ENCODE results near the gene TP53INP2. TPM values are rescaled to one million over a fixed set of nuclear protein-coding genes. Genes with fewer than 3 reads are reported as not detected.
"Not testable (repeated sequence)": the region's sequence is repeated elsewhere in the genome, so short reads cannot be mapped to it uniquely, and the experiment has no call there.

The TP53INP2 gene
- total and polyA plus RNA-seq, 2 of the 8 experiments (the other 6 are each of a cell fraction or from before 2014, with no cell fraction given) = 2.4 to 4.8 TPM

DNA sequence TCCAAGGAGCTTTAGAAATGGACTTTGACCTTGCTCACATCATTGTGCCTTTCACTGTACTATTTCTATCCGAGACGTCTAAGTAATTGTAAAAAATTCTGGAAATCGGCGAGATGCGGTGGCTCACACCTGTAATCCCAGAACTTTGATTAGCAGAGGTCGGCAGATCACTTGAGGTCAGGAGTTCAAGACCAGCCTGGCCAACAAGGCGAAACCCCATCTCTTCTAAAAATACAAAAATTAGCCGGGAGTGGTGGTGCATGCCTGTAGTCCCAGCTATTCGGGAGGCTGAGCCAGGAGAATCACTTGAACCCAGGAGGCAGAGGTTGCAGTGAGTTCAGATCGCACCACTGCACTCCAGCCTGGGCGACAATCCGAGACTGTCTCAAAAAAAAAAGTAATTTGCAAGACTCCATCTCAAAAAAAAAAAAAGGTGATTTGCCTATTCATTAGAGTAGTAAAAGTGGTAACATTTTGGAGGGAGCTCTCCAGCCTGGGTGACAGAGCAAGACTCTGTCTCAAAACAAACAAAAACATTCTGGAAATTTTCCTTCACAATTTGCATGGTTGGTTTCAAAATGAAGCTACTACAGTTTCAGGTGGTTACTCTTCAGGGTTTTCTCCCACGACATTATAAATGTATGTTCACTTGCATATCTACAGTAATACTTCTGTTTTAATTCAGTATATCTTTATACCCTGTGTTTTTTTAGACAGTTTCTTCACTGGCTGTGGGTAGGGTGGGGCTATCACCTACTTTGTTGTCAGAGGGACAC lies 15.3 kb downstream of the TP53INP2 start:
- FAIRE-seq; H3K4me2 ChIP-seq (ENCODE audit: insufficient read depth in 1 of 2, low read depth in 2 of 2, low read length in 2 of 2); DNase-seq (ENCODE audit: low read depth in 1 of 2, low spot score in 2 of 2); H2AFZ ChIP-seq (ENCODE audit: low read length); H3K79me1 ChIP-seq (ENCODE audit: low read depth, low read length); H3K14ac ChIP-seq (ENCODE audit: insufficient read length); H2BK15ac ChIP-seq (ENCODE audit: low read length); H2BK12ac ChIP-seq (ENCODE audit: low read depth, low read length); H3K79me2 ChIP-seq (ENCODE audit: control insufficient read depth in 1 of 2, insufficient read depth in 2 of 2, low read length in 2 of 2); H3K4ac ChIP-seq (replicated peaks; ENCODE audit: insufficient read length, low read depth, low read length); H4K5ac ChIP-seq (ENCODE audit: insufficient read length, low read depth, low read length); POLR2A ChIA-PET (ENCODE audit: partially characterized antibody); H4K20me1 ChIP-seq (replicated peaks in 1 of 2; ENCODE audit: control insufficient read depth in 1 of 2, insufficient read depth in 2 of 2, low read length in 2 of 2); H3K9ac ChIP-seq (replicated peaks in 1 of 4; ENCODE audit: extremely low read depth in 1 of 4, low read depth in 3 of 4, low read length in 3 of 4); H4K91ac ChIP-seq (replicated peaks; ENCODE audit: insufficient read length, low read length); H3K23me2 ChIP-seq (ENCODE audit: low read depth, low read length); H3K9me3 ChIP-seq (ENCODE audit: insufficient read depth in 2 of 2, low read depth in 1 of 2, low read length in 1 of 2); H2AK5ac ChIP-seq (ENCODE audit: low read depth, low read length); H3K23ac ChIP-seq (ENCODE audit: insufficient read length); H2BK5ac ChIP-seq (ENCODE audit: low read depth, low read length); H3K27ac ChIP-seq (ENCODE audit: low read depth, low read length); H3K4me3 ChIP-seq (ENCODE audit: extremely low read depth in 1 of 4, insufficient read depth in 2 of 4, low read depth in 3 of 4, low read length in 4 of 4); H3K56ac ChIP-seq (replicated peaks; ENCODE audit: insufficient read length, low read depth, low read length); H3K27me3 ChIP-seq (replicated peaks in 1 of 4; ENCODE audit: control insufficient read depth in 3 of 4, extremely low read depth in 1 of 4, insufficient read depth in 3 of 4, low read length in 3 of 4); H3K36me3 ChIP-seq (ENCODE audit: control insufficient read depth in 2 of 4, insufficient read depth in 4 of 4, low read length in 3 of 4); H2BK120ac ChIP-seq (replicated peaks; ENCODE audit: low read depth, low read length); H3K18ac ChIP-seq (ENCODE audit: extremely low read depth, low read length); H2BK20ac ChIP-seq (ENCODE audit: low read length); H3K4me1 ChIP-seq (replicated peaks in 1 of 4; ENCODE audit: control insufficient read depth in 3 of 4, insufficient read depth in 4 of 4, low read length in 3 of 4); H4K8ac ChIP-seq (ENCODE audit: extremely low read depth, insufficient read depth, low read length): not testable (repeated sequence)
- CTCF ChIA-PET (ENCODE audit: partially characterized antibody) = interaction anchor here (1.3 kb wide), 2 partner anchors 20 to 50 kb away, joined by 3 read pairs; no protein-coding TSS in a partner anchor
- 92% methylated on average over 11 of the region's 13 CpGs; no CpG with 5 or more reads in 1 of the 2 experiments for WGBS, 2 experiments (ENCODE audit: extremely low coverage in 1 of 2, insufficient coverage in 1 of 2, insufficient read length in 1 of 2, insufficient replicate concordance in 2 of 2, low coverage in 1 of 2, low lambda C conversion rate in 2 of 2, missing lambda C conversion rate in 1 of 2)
